HepG2 (cell line): ENCODE measurements around the gene VCPKMT. TPM values are rescaled to one million over a fixed set of nuclear protein-coding genes. Genes with fewer than 3 reads are reported as not detected.

Experiments
- ARID4A ChIP-seq: sonication (generic); formaldehyde crosslinking; IDR thresholded peaks from 2 replicates; pipeline ENCODE4 v1.5.0; 2020; ENCODE audit warnings: mild to moderate bottlenecking, missing genetic modification reagents, borderline replicate concordance
- ASH2L ChIP-seq: fragments of 300-600, 200-600 bp; sonication (generic); IDR thresholded peaks from 2 replicates; pipeline ENCODE4 v1.7.0; 2017; ENCODE audit warnings: low read depth, mild to moderate bottlenecking, moderate library complexity, mixed read lengths, low read length; ENCODE audit not compliant: insufficient read length
- CENPT ChIP-seq: sonication (generic); formaldehyde crosslinking; IDR thresholded peaks from 2 replicates; pipeline ENCODE4 v1.8.0; 2022; ENCODE audit warnings: low read depth, mild to moderate bottlenecking, moderate library complexity, missing genetic modification reagents
- DDIT3 ChIP-seq: sonication (generic); formaldehyde crosslinking; IDR thresholded peaks from 2 replicates; pipeline ENCODE4 v1.4.0; 2020; ENCODE audit warnings: mild to moderate bottlenecking, missing genetic modification reagents
- E2F1 ChIP-seq: sonication (generic); formaldehyde crosslinking; IDR thresholded peaks from 2 replicates; pipeline ENCODE4 v1.5.0; 2020; ENCODE audit warnings: missing genetic modification reagents
- EHMT2 ChIP-seq: fragments of 200-600 bp; sonication (generic); IDR thresholded peaks from 2 replicates; pipeline ENCODE4 v1.7.0; 2017; ENCODE audit warnings: antibody characterized with exemption, low read depth, low read length, borderline replicate concordance
- HNRNPK ChIP-seq: fragments of 200-400 bp; formaldehyde crosslinking; IDR thresholded peaks from 2 replicates; pipeline ENCODE4 v1.6.1; 2018; ENCODE audit warnings: low read length, low read depth, moderate library complexity, mild to moderate bottlenecking; ENCODE audit not compliant: poor library complexity, severe bottlenecking
- MTA3 ChIP-seq: sonication (generic); formaldehyde crosslinking; IDR thresholded peaks from 2 replicates; pipeline ENCODE4 v1.4.0; 2020; ENCODE audit warnings: missing genetic modification reagents
- NFIC ChIP-seq: IDR thresholded peaks from 2 replicates; pipeline ENCODE4 v1.6.1; 2012; ENCODE audit warnings: mild to moderate bottlenecking, low read length, inconsistent platforms
- RARA ChIP-seq: IDR thresholded peaks from 2 replicates; pipeline ENCODE4 v1.6.1; 2016; ENCODE audit warnings: missing genetic modification reagents, missing compliant biosample characterization
- REPIN1 ChIP-seq: sonication (generic); formaldehyde crosslinking; IDR thresholded peaks from 2 replicates; pipeline ENCODE4 v1.8.0; 2022; ENCODE audit warnings: missing genetic modification reagents, low read depth, mild to moderate bottlenecking, borderline replicate concordance
- SATB2 ChIP-seq: sonication (generic); formaldehyde crosslinking; IDR thresholded peaks from 2 replicates; pipeline ENCODE4 v1.5.0; 2020; ENCODE audit warnings: missing genetic modification reagents
- SNRNP70 ChIP-seq: fragments of 200-400 bp; formaldehyde crosslinking; IDR thresholded peaks from 2 replicates; pipeline ENCODE4 v1.6.1; 2017; ENCODE audit warnings: mild to moderate bottlenecking, low read depth, low read length, moderate library complexity
- U2AF2 ChIP-seq: fragments of 200-400 bp; formaldehyde crosslinking; IDR thresholded peaks from 2 replicates; pipeline ENCODE4 v1.6.1; 2017; ENCODE audit warnings: low read depth, mild to moderate bottlenecking, low read length
- USF2 ChIP-seq, 2 experiments: sonication (generic) in 1 of 2; formaldehyde crosslinking in 1 of 2; IDR thresholded peaks; 2 replicates each; pipeline versions ENCODE4 v1.5.1 to v1.6.1; 2011 to 2020; ENCODE audit warnings: borderline replicate concordance in 1 of 2, low read depth in 1 of 2, low read length in 1 of 2, mild to moderate bottlenecking in 1 of 2, missing genetic modification reagents in 1 of 2, moderate library complexity in 1 of 2
- ZBTB8A ChIP-seq: sonication (generic); formaldehyde crosslinking; IDR thresholded peaks from 2 replicates; pipeline ENCODE4 v1.4.0; 2020; ENCODE audit warnings: mild to moderate bottlenecking, low read depth, missing genetic modification reagents, borderline replicate concordance
- ZNF382 ChIP-seq: sonication (generic); formaldehyde crosslinking; IDR thresholded peaks from 2 replicates; pipeline ENCODE4 v1.5.0; 2020; ENCODE audit warnings: missing genetic modification reagents, mild to moderate bottlenecking, borderline replicate concordance
- ZNF549 ChIP-seq: sonication (generic); formaldehyde crosslinking; IDR thresholded peaks from 2 replicates; pipeline ENCODE4 v1.5.0; 2020; ENCODE audit warnings: missing genetic modification reagents
- ZNF691 ChIP-seq: sonication (generic); formaldehyde crosslinking; IDR thresholded peaks from 2 replicates; pipeline ENCODE4 v1.4.0; 2020; ENCODE audit warnings: missing genetic modification reagents, low read depth, mild to moderate bottlenecking, borderline replicate concordance
- polyA plus RNA-seq, 8 experiments: library from polyadenylated mRNA; depleted of rRNA in 3 of 8; stranded (reverse) in 7 of 8; unstranded in 1 of 8; fragments of >200 nt; fragmentation: Illumina TruSeq in 4 of 8; extraction: Trizol in 4 of 8; gene quantifications; 2 replicates each; pipeline versions ENCODE4 v1.2.1 to v1.2.3, GENCODE V29; 2011 to 2016; ENCODE audit warnings: low read depth in 4 of 8, missing spikeins in 1 of 8, mixed read lengths in 1 of 8; ENCODE audit not compliant: insufficient read depth in 1 of 8
- total RNA-seq, 5 experiments: library from RNA; depleted of rRNA; stranded (reverse); fragments of >200 nt; fragmentation: Illumina TruSeq; extraction: Trizol; gene quantifications; 2 replicates each; pipeline ENCODE4 v1.2.3, GENCODE V29; 2016; ENCODE audit warnings: low read depth in 1 of 5

Gene VCPKMT
- total and polyA plus RNA-seq, 2 of the 13 experiments (the other 11 are each of a cell fraction or from before 2014, with no cell fraction given), result 3.9 to 5.4 TPM

GRCh38 chr14:50116181-50116956 is at the start of gene VCPKMT (continued):
- TF ChIP-seq ASH2L (peak; percentile 95), NFIC (no peak), ZNF691 (CRISPR knock-in tag) (peak; percentile 77; the same call in 1 of the 2 replicates), U2AF2 (no peak), MTA3 (CRISPR knock-in tag) (no peak), ZBTB8A (CRISPR knock-in tag) (no peak), REPIN1 (CRISPR knock-in tag) (peak; percentile 69; the same call in 1 of the 2 replicates), ARID4A (CRISPR knock-in tag) (peak; percentile 92), HNRNPK (no peak), SNRNP70 (no peak), USF2 (IDR thresholded peaks at IDR 0.05; ENCODE audit: low read depth, low read length) (no peak), USF2 (CRISPR knock-in tag; IDR thresholded peaks at IDR 0.05; ENCODE audit: borderline replicate concordance) (no peak), CENPT (CRISPR knock-in tag) (no peak), SATB2 (CRISPR knock-in tag) (no peak), EHMT2 (0 out of 2 replicates have a peak, but pooled peaks have one; percentile 36), ZNF549 (CRISPR knock-in tag) (no peak), ZNF382 (no peak), DDIT3 (CRISPR knock-in tag) (no peak), E2F1 (CRISPR knock-in tag) (peak; percentile 94), RARA (CRISPR knock-in tag) (no peak)
